Gastrocnemius medialis (tissue), 4 donors: ENCODE data around the gene UNC80.

ENCODE experiments used
- POLR2A ChIP-seq, 2 donors: fragments of 450-650 bp; IDR thresholded peaks; one replicate each; pipeline ENCODE4 v1.6.1; 2017; ENCODE audit warnings: antibody characterized with exemption in 2 of 2, mild to moderate bottlenecking in 2 of 2, moderate library complexity in 2 of 2
- TF ChIP-seq, protein P1 (sequence below), 5 experiments: fragments of 450-650 bp in 3 of 5; fragments of 200-600 bp in 2 of 5; sonication (generic) in 2 of 5; IDR thresholded peaks in 4 of 5; conservative IDR thresholded peaks in 1 of 5; 1 replicate in 4 of 5; 2 replicates in 1 of 5; pipeline ENCODE4 v1.5.1; 2016 to 2019; ENCODE audit warnings: antibody characterized with exemption in 5 of 5, mild to moderate bottlenecking in 3 of 5, moderate library complexity in 3 of 5

DNA sequence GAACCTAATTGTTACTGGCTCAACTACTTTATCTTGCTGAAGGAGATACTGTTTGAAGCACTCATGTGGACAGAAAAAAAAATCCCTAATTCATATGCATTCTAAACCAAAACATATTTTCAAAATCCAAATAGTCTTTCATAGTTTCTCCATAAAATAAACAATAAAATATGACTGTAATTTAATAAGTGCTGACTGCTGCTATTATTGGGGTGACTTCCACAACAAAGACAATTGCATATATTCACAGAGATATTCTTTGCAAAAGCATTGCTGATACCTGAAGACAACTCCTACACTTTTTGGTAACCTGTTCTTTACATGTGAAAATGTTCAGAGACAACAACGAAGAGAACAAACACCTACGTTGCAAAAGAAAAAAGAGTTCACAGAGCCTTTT lies 157.7 kb downstream of the UNC80 start:
- TF ChIP-seq, protein P1, sequence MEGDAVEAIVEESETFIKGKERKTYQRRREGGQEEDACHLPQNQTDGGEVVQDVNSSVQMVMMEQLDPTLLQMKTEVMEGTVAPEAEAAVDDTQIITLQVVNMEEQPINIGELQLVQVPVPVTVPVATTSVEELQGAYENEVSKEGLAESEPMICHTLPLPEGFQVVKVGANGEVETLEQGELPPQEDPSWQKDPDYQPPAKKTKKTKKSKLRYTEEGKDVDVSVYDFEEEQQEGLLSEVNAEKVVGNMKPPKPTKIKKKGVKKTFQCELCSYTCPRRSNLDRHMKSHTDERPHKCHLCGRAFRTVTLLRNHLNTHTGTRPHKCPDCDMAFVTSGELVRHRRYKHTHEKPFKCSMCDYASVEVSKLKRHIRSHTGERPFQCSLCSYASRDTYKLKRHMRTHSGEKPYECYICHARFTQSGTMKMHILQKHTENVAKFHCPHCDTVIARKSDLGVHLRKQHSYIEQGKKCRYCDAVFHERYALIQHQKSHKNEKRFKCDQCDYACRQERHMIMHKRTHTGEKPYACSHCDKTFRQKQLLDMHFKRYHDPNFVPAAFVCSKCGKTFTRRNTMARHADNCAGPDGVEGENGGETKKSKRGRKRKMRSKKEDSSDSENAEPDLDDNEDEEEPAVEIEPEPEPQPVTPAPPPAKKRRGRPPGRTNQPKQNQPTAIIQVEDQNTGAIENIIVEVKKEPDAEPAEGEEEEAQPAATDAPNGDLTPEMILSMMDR (IDR thresholded peaks at IDR 0.05 in 4 of 5, conservative IDR thresholded peaks at IDR 0.05 in 1 of 5): no peak
- TF ChIP-seq POLR2A (IDR thresholded peaks at IDR 0.05): no peak
